Spinal cord (tissue), 10 donors: ENCODE results near the gene SNX22. TPM values are rescaled to one million over a fixed set of nuclear protein-coding genes. Genes with fewer than 3 reads are reported as not detected.

Experiments
- DNase-seq, 6 donors: peaks; one replicate each; pipeline versions ENCODE4 v3.0.0 to v3.0.0-alpha.2; 2013 to 2015; ENCODE audit warnings: low spot score in 6 of 6, low read depth in 4 of 6
- H3K27ac ChIP-seq: one replicate; pipeline ENCODE4 v1.5.1; 2013; ENCODE audit warnings: low read depth, low read length, control low read depth
- H3K27me3 ChIP-seq: one replicate; pipeline ENCODE4 v1.6.1; 2013; ENCODE audit warnings: low read length; ENCODE audit not compliant: control insufficient read depth, insufficient read depth
- H3K36me3 ChIP-seq: one replicate; pipeline ENCODE4 v1.6.1; 2013; ENCODE audit warnings: low read length; ENCODE audit not compliant: control insufficient read depth, insufficient read depth
- H3K4me1 ChIP-seq: one replicate; pipeline ENCODE4 v1.6.1; 2013; ENCODE audit warnings: low read length; ENCODE audit not compliant: control insufficient read depth, insufficient read depth
- H3K4me3 ChIP-seq: one replicate; pipeline ENCODE4 v1.5.1; 2013; ENCODE audit warnings: low read depth, low read length, control low read depth
- H3K9me3 ChIP-seq: one replicate; pipeline ENCODE4 v1.6.1; 2013; ENCODE audit warnings: low read length; ENCODE audit not compliant: control insufficient read depth, insufficient read depth
- WGBS: methylation state at CpG from one replicate; pipeline ENCODE4 v1.1.5; 2013; ENCODE audit warnings: missing lambda C conversion rate; ENCODE audit not compliant: insufficient coverage; 5-methylcytosine and 5-hydroxymethylcytosine counted together
- polyA plus RNA-seq, 2 donors: library from polyadenylated mRNA; unstranded; fragments of 120-200 nt; gene quantifications; one replicate each; pipeline ENCODE4 v1.2.1, GENCODE V29; 2013; ENCODE audit not compliant: insufficient read length in 2 of 2
- total RNA-seq, 2 donors: library from RNA; depleted of rRNA in 1 of 2; stranded (reverse); fragments of 120-200 nt in 1 of 2; fragments of >200 nt in 1 of 2; gene quantifications; one replicate each; pipeline versions ENCODE4 v1.2.3 to v1.2.4, GENCODE V29; 2013 to 2014
- donor health status: healthy.

Gene SNX22
- total and polyA plus RNA-seq, 4 donors: 9.9 to 35.2 (median 21.7) TPM

- H3K4me1 ChIP-seq: peaks cover 23% of the 10 kb centered on the region
- peak within 1 kb of the TSS; percentile 89 for H3K27ac ChIP-seq
- DNase-seq: peak; percentile 84 to 99 (median 94)
- peak within 1 kb of the TSS; percentile 86 for H3K4me3 ChIP-seq
- under 1% methylated on average over 68 of the region's 69 CpGs for WGBS
- H3K9me3 ChIP-seq: no peaks in the 10 kb centered on the region
- peaks cover 34% of the 10 kb centered on the region for H3K36me3 ChIP-seq
- no peaks in the 10 kb centered on the region for H3K27me3 ChIP-seq
These were observed 11.5 kb downstream of the SNX22 start, which contains the start of gene PPIB for GRCh38 chr15:64162869-64163658. PPIB (minus strand) TSS chr15:64163022; CDS start chr15:64162986, 36 bp downstream.

- Histone ChIP-seq H3K9me3 (no peaks in the 10 kb centered on the region), H3K27me3 (no peaks in the 10 kb centered on the region), H3K36me3 (peaks cover 27% of the 10 kb centered on the region), H3K4me3 (peak overlapping the region; percentile 46), H3K4me1 (peaks cover 17% of the 10 kb centered on the region), H3K27ac (peak overlapping the region; percentile 89)
- DNase-seq: no peak
- WGBS: 46% methylated on average over 11 of the region's 14 CpGs
These were observed 12.3 kb downstream of the SNX22 start for GRCh38 chr15:64163659-64164362.

- H3K4me1 ChIP-seq: peaks cover 17% of the 10 kb centered on the region
These were observed 12.9 kb downstream of the SNX22 start for GRCh38 chr15:64164436-64164835.

GRCh38 chr15:64166102-64166890, 14.8 kb downstream of the SNX22 start:
- H3K9me3 ChIP-seq: no peaks in the 10 kb centered on the region
- peaks cover 5% of the 10 kb centered on the region for H3K36me3 ChIP-seq
- DNase-seq: peak in 1 of 6 donors; percentile 24
- no peaks in the 10 kb centered on the region for H3K27me3 ChIP-seq
- H3K27ac ChIP-seq: no peak overlapping the region
- H3K4me1 ChIP-seq: peaks cover 12% of the 10 kb centered on the region
- WGBS: no CpG with 5 or more reads among the region's 5 CpGs
- H3K4me3 ChIP-seq: no peak overlapping the region

More at GRCh38 chr15:64164436-64164835, 12.9 kb downstream of the SNX22 start:
- no peak overlapping the region for H3K27ac ChIP-seq
- WGBS: 94% methylated on average over 4 of the region's 4 CpGs
- no peak for DNase-seq
- H3K27me3 ChIP-seq: no peaks in the 10 kb centered on the region
- H3K36me3 ChIP-seq: peaks cover 21% of the 10 kb centered on the region
- H3K9me3 ChIP-seq: no peaks in the 10 kb centered on the region
- H3K4me3 ChIP-seq: no peak overlapping the region

- 25% methylated on average over 5 of the region's 8 CpGs for WGBS
- peak; percentile 38 to 98 (median 72) for DNase-seq
- Histone ChIP-seq H3K4me3 (no peak overlapping the region), H3K9me3 (no peaks in the 10 kb centered on the region), H3K36me3 (peaks cover 2% of the 10 kb centered on the region), H3K27me3 (no peaks in the 10 kb centered on the region), H3K27ac (no peak overlapping the region), H3K4me1 (no peaks in the 10 kb centered on the region)
These were observed 28.8 kb downstream of the SNX22 start for GRCh38 chr15:64180235-64180824.

GRCh38 chr15:64182859-64183370, 31.4 kb downstream of the SNX22 start:
- Histone ChIP-seq H3K27me3 (no peaks in the 10 kb centered on the region), H3K27ac (no peak overlapping the region), H3K4me1 (no peaks in the 10 kb centered on the region), H3K9me3 (no peaks in the 10 kb centered on the region), H3K36me3 (peaks cover 5% of the 10 kb centered on the region), H3K4me3 (no peak overlapping the region)
- no peak for DNase-seq
- 94% methylated on average over 2 of the region's 4 CpGs for whole genome bisulfite sequencing

- Histone ChIP-seq H3K27me3 (no peaks in the 10 kb centered on the region), H3K4me1 (no peaks in the 10 kb centered on the region), H3K36me3 (peaks cover 5% of the 10 kb centered on the region), H3K9me3 (no peaks in the 10 kb centered on the region), H3K4me3 (no peak overlapping the region), H3K27ac (no peak overlapping the region)
- 97% methylated on average over 6 of the region's 9 CpGs for WGBS
- DNase-seq: no peak
These were observed 33.8 kb downstream of the SNX22 start for GRCh38 chr15:64185146-64185911.

- WGBS: 100% methylated on average over 1 of the region's 2 CpGs
- Histone ChIP-seq H3K9me3 (no peaks in the 10 kb centered on the region), H3K27ac (no peak overlapping the region), H3K4me3 (no peak overlapping the region), H3K4me1 (no peaks in the 10 kb centered on the region), H3K36me3 (peaks cover 5% of the 10 kb centered on the region), H3K27me3 (no peaks in the 10 kb centered on the region)
- DNase-seq: no peak
These were observed 36.1 kb downstream of the SNX22 start for GRCh38 chr15:64187396-64188191.
